Activated naive CD4-positive, alpha-beta T cell treated with anti-CD3 and anti-CD28 coated beads, Interleukin-2, amount 10 ng/mL, durations not matched to agents 7 days and 5 days (primary cell): Measurements from ENCODE around the gene DDR2.
"Not testable (repeated sequence)": the region's sequence is repeated elsewhere in the genome, so short reads cannot be mapped to it uniquely, and the experiment has no call there.

Experiments
- CTCF ChIA-PET: fragments of 350-600 bp; sonication (Branson Sonifier 250); formaldehyde crosslinking; loops from one replicate; lab custom pipeline; 2021; ENCODE audit warnings: antibody characterized with exemption; lab: Charles Lee
- DNase-seq: peaks from one replicate; pipeline ENCODE4 v3.0.0-alpha.2; 2020
- H3K27ac Mint-ChIP-seq: one replicate; pipeline ENCODE4 v1.8.0; 2021; ENCODE audit warnings: mild to moderate bottlenecking, moderate library complexity, mixed read lengths
- H3K27me3 Mint-ChIP-seq: one replicate; pipeline ENCODE4 v1.8.0; 2021; ENCODE audit warnings: mild to moderate bottlenecking, mixed read lengths
- H3K36me3 Mint-ChIP-seq: one replicate; pipeline ENCODE4 v1.8.0; 2021; ENCODE audit warnings: mixed read lengths
- H3K4me1 Mint-ChIP-seq: one replicate; pipeline ENCODE4 v1.8.0; 2021; ENCODE audit warnings: mixed read lengths
- H3K4me3 Mint-ChIP-seq: one replicate; pipeline ENCODE4 v1.8.0; 2021; ENCODE audit warnings: mild to moderate bottlenecking, moderate library complexity, mixed read lengths
- H3K9me3 Mint-ChIP-seq: one replicate; pipeline ENCODE4 v1.8.0; 2021; ENCODE audit warnings: mixed read lengths

The DDR2 gene

GRCh38 chr1:162722036-162722435 is 89.8 kb downstream of the DDR2 start:
- Mint-ChIP-seq H3K4me3 (no peak overlapping the region), H3K27ac (no peak overlapping the region)
- CTCF ChIA-PET, result no interaction called here

GRCh38 chr1:162724583-162725120 is 92.4 kb downstream of the DDR2 start:
- no peaks in the 10 kb centered on the region for H3K9me3 Mint-ChIP-seq
- no peak overlapping the region for H3K27ac Mint-ChIP-seq
- no peak overlapping the region for H3K4me3 Mint-ChIP-seq
- CTCF ChIA-PET, result no interaction called here
- no peaks in the 10 kb centered on the region for H3K36me3 Mint-ChIP-seq
- no peaks in the 10 kb centered on the region for H3K27me3 Mint-ChIP-seq
- no peaks in the 10 kb centered on the region for H3K4me1 Mint-ChIP-seq
- DNase-seq, result no peak

More at GRCh38 chr1:162722036-162722435, 89.8 kb downstream of the DDR2 start:
- no peak for DNase-seq
- no peaks in the 10 kb centered on the region for H3K9me3 Mint-ChIP-seq
- H3K36me3 Mint-ChIP-seq, result no peaks in the 10 kb centered on the region
- no peaks in the 10 kb centered on the region for H3K27me3 Mint-ChIP-seq
- no peaks in the 10 kb centered on the region for H3K4me1 Mint-ChIP-seq

DNA sequence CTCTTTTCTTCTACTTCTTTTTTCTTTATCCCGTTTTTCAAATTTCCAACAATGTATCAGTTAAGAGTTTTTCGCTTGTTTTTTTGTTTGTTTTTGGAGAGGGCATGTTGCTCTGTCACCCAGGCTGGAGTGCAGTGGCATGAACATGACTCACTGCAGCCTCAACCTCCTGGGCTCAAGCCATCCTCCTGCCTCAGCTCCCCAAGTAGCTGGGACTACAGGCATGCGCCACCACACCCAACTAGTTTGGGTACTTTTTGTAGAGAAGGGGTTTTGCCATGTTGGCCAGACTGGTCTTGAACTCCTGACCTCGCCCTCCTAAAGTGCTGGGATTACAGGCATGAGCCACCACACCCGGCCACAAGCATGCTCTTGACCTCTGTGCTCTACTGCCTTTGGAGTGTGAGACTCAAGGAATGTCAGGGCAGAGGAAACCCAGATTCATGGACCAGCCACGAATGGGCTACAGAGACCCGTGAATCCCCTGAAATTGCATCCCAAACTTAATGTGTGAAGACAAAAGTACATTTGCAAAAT is 93.1 kb downstream of the DDR2 start:
- H3K27ac Mint-ChIP-seq, result no peak overlapping the region
- no peaks in the 10 kb centered on the region for H3K4me1 Mint-ChIP-seq
- no peaks in the 10 kb centered on the region for H3K9me3 Mint-ChIP-seq
- CTCF ChIA-PET, result no interaction called here
- DNase-seq, result no peak
- H3K4me3 Mint-ChIP-seq, result no peak overlapping the region
- no peaks in the 10 kb centered on the region for H3K36me3 Mint-ChIP-seq
- no peaks in the 10 kb centered on the region for H3K27me3 Mint-ChIP-seq

DNA sequence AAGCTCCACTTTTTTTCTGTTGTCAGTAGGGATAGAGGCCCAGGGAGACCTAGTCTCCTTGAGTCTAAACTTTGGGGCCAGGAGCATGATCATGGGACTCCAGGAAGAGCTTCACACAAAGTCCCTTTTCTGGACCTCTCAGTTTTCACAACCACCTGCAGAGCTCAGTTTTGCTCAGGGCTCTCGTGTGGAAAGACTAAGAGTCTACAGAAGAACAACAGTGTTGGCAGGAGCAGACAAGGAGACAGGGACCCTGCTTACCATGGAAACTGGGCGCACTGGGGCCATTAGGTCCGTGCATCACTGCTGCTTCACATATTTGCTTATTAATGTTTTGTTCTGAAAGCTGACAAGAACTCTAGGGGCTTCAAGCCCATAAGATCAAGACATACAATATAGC is 94.3 kb downstream of the DDR2 start:
- Mint-ChIP-seq H3K4me1 (no peaks in the 10 kb centered on the region), H3K27ac (no peak overlapping the region), H3K27me3 (no peaks in the 10 kb centered on the region), H3K4me3 (no peak overlapping the region), H3K9me3 (no peaks in the 10 kb centered on the region), H3K36me3 (no peaks in the 10 kb centered on the region)
- no peak for DNase-seq
- CTCF ChIA-PET, result no interaction called here

DNA sequence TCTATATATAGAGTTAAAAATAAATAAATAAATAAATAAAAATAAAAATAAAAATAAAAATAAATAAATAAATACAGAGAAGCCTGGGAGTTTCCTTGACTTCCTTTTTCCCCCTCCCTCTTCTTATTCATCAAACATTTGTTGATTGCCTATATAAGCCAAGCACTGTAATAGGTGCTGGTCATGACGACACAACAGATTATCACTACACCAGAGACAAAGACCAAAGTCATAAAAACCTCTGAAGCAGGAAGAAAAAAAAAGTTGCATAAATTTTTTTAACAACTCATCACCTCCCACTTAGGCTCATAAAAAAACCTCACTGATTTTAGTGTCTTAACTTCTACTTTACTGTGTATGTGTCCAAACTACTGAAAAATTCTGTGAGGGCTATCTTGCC is 95.2 kb downstream of the DDR2 start:
- H3K9me3 Mint-ChIP-seq, DNase-seq, H3K27me3 Mint-ChIP-seq, H3K4me3 Mint-ChIP-seq, H3K36me3 Mint-ChIP-seq, H3K27ac Mint-ChIP-seq, CTCF ChIA-PET, H3K4me1 Mint-ChIP-seq: not testable (repeated sequence)

GRCh38 chr1:162728573-162728972 is 96.3 kb downstream of the DDR2 start:
- Mint-ChIP-seq H3K4me1 (no peaks in the 10 kb centered on the region), H3K27me3 (no peaks in the 10 kb centered on the region), H3K36me3 (no peaks in the 10 kb centered on the region), H3K9me3 (no peaks in the 10 kb centered on the region), H3K4me3 (no peak overlapping the region), H3K27ac (no peak overlapping the region)
- DNase-seq, result no peak
- CTCF ChIA-PET, result no interaction called here

DNA sequence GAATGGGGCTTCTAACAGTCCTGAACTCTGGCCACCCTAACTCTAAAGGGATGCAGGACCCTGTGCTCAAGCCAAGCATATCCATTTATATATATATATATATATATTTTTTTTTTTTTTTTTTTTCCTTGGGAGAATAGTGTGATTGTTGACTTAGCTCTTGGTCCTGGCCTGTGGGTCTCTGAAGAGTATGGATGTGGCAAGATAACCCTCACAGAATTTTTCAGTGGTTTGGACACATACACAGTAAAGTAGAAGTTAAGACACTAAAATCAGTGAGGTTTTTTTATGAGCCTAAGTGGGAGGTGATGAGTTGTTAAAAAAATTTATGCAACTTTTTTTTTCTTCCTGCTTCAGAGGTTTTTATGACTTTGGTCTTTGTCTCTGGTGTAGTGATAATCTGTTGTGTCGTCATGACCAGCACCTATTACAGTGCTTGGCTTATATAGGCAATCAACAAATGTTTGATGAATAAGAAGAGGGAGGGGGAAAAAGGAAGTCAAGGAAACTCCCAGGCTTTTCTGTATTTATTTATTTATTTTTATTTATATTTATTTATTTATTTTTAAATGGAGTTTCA is 97.0 kb downstream of the DDR2 start:
- H3K4me1 Mint-ChIP-seq, CTCF ChIA-PET, H3K4me3 Mint-ChIP-seq, H3K27ac Mint-ChIP-seq, DNase-seq, H3K36me3 Mint-ChIP-seq, H3K9me3 Mint-ChIP-seq, H3K27me3 Mint-ChIP-seq: not testable (repeated sequence)

- Mint-ChIP-seq H3K27me3 (no peaks in the 10 kb centered on the region), H3K4me3 (no peak overlapping the region), H3K4me1 (no peaks in the 10 kb centered on the region), H3K27ac (no peak overlapping the region), H3K9me3 (peaks cover 2% of the 10 kb centered on the region), H3K36me3 (no peaks in the 10 kb centered on the region)
- no peak for DNase-seq
- CTCF ChIA-PET, result no interaction called here
Measured at GRCh38 chr1:162732094-162732493, 99.8 kb downstream of the DDR2 start.

GRCh38 chr1:162732566-162733335 is 100.5 kb downstream of the DDR2 start:
- no peak for DNase-seq
- H3K4me1 Mint-ChIP-seq, result no peaks in the 10 kb centered on the region
- H3K36me3 Mint-ChIP-seq, result no peaks in the 10 kb centered on the region
- no peak overlapping the region for H3K27ac Mint-ChIP-seq
- H3K9me3 Mint-ChIP-seq, result peaks cover 2% of the 10 kb centered on the region
- no peak overlapping the region for H3K4me3 Mint-ChIP-seq
- CTCF ChIA-PET, result no interaction called here
- no peaks in the 10 kb centered on the region for H3K27me3 Mint-ChIP-seq

GRCh38 chr1:162733336-162733590 is 101.0 kb downstream of the DDR2 start:
- no peak overlapping the region for H3K27ac Mint-ChIP-seq
- H3K4me3 Mint-ChIP-seq, result no peak overlapping the region
- no peak for DNase-seq
- peaks cover 2% of the 10 kb centered on the region for H3K9me3 Mint-ChIP-seq
- H3K4me1 Mint-ChIP-seq, result no peaks in the 10 kb centered on the region
- no peaks in the 10 kb centered on the region for H3K27me3 Mint-ChIP-seq
- CTCF ChIA-PET, result no interaction called here
- no peaks in the 10 kb centered on the region for H3K36me3 Mint-ChIP-seq

- DNase-seq, result no peak
- H3K4me3 Mint-ChIP-seq, result no peak overlapping the region
- H3K4me1 Mint-ChIP-seq, result no peaks in the 10 kb centered on the region
- CTCF ChIA-PET, result no interaction called here
- H3K9me3 Mint-ChIP-seq, result peaks cover 2% of the 10 kb centered on the region
- no peak overlapping the region for H3K27ac Mint-ChIP-seq
- no peaks in the 10 kb centered on the region for H3K27me3 Mint-ChIP-seq
- H3K36me3 Mint-ChIP-seq, result no peaks in the 10 kb centered on the region
Measured at GRCh38 chr1:162734047-162734446, 101.8 kb downstream of the DDR2 start.

DNA sequence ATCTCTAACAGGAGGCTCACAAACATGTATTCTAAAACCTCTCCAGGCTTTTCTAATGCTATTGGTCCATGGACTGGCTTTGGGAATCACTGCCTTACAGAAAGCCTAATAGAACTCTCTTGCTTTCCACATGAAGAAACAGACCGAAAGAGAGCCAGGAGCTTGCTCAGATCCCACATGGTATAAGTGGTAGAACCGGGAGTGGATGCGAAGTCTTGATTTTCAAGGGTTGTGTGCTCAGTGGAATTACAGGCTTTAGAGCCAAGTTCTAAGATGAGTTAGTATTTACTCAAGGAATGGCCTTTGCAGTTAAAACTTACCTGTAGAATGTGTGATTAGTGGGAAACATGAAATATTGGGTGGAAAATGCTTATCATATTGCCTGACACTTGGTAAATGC is 103.9 kb downstream of the DDR2 start:
- CTCF ChIA-PET, result no interaction called here
- Mint-ChIP-seq H3K4me3 (no peak overlapping the region), H3K36me3 (no peaks in the 10 kb centered on the region), H3K27ac (no peak overlapping the region), H3K9me3 (peaks cover 2% of the 10 kb centered on the region), H3K4me1 (no peaks in the 10 kb centered on the region), H3K27me3 (no peaks in the 10 kb centered on the region)
- DNase-seq, result no peak

GRCh38 chr1:162736633-162737067 is 104.4 kb downstream of the DDR2 start:
- Mint-ChIP-seq H3K4me3 (no peak overlapping the region), H3K9me3 (peaks cover 2% of the 10 kb centered on the region), H3K36me3 (no peaks in the 10 kb centered on the region), H3K4me1 (no peaks in the 10 kb centered on the region), H3K27me3 (no peaks in the 10 kb centered on the region), H3K27ac (no peak overlapping the region)
- CTCF ChIA-PET, result no interaction called here
- DNase-seq, result no peak

DNA sequence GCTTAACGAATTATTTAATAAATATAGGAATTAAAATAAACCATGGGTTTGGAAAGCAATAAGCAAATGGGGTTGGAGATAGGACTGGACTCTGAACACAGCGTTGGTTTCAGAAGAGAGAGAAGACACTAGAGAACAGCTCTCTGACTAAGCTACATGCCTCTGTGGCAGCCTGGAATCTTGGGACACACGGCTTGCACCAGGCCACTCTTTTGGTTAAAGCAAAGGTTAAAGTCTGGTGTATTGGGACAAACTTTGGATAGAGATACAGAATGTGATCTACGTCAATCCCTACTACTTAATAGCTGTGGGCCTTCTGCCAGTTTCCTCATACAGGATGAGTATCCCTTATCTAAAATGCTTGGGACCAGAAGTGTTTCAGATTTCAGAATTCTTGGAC is 108.5 kb downstream of the DDR2 start:
- CTCF ChIA-PET, result no interaction called here
- H3K36me3 Mint-ChIP-seq, result no peaks in the 10 kb centered on the region
- no peaks in the 10 kb centered on the region for H3K27me3 Mint-ChIP-seq

DNA sequence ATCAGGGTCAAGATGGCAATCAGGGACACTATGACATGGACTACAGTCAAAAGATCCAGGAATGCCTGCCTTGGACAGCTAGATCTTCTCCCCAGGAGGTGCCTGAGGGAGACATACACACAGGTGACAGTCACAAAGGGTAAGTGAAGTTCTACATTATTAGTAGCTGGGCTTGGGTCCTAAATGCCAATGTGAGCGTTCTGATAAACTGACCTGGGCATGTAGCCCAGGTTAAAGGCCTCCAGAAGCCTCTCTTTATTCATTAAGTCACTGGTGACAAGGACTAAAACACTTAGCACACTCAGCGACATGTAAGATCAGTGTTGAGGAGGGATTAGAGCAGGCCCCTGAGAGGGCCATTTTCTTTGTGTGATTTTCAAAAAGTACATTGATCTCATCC is 109.3 kb downstream of the DDR2 start:
- Mint-ChIP-seq H3K36me3 (no peaks in the 10 kb centered on the region), H3K27me3 (no peaks in the 10 kb centered on the region), H3K27ac (no peak overlapping the region), H3K9me3 (peaks cover 2% of the 10 kb centered on the region), H3K4me1 (no peaks in the 10 kb centered on the region), H3K4me3 (no peak overlapping the region)
- CTCF ChIA-PET, result no interaction called here
- DNase-seq, result no peak

More for the DNA sequence above, 108.5 kb downstream of the DDR2 start:
- no peak overlapping the region for H3K4me3 Mint-ChIP-seq
- DNase-seq, result no peak
- H3K9me3 Mint-ChIP-seq, result peaks cover 2% of the 10 kb centered on the region
- no peaks in the 10 kb centered on the region for H3K4me1 Mint-ChIP-seq
- no peak overlapping the region for H3K27ac Mint-ChIP-seq
